Measurements from ENCODE around the gene DDIT3.

GRCh38 chr12:57471661-57472060, 48.7 kb downstream of the DDIT3 start:
- no peak for TF ChIP-seq CTCF (IDR thresholded peaks at IDR 0.05; ENCODE audit: low read depth, low read length, poor library complexity, severe bottlenecking)
- no peak for TF ChIP-seq EZH2phosphoT487 (IDR thresholded peaks at IDR 0.05; ENCODE audit: borderline replicate concordance, low read length)

Data from DOHH2 (cell line).